ENCODE results near the gene LAMB3.
A peak's percentile ranks its signal among the peaks of the same experiment; 100 is the strongest.

LAMB3 gene

DNA sequence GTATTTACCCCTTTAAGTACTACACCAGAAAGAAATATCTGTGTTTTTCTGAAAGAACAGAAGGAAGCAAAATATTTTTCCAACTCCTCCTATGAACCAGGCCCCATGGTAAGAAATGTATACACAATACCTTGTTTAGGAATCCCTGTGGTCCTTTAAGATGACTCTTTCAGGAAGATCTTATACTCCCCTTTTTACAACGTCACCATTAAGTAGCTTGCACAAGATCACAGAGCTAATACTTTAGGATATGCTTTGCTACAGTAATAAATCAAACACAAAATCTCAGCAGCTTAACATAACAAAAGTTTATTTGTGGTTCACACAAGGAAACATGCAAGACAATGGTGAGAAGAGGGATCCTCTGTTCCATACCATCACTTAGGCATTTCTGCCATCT is 8.8 kb upstream of the LAMB3 start:
- no peak for DNase-seq (ENCODE audit: low read depth)

GRCh38 chr1:209659909-209660308 is 7.7 kb upstream of the LAMB3 start:
- DNase-seq (ENCODE audit: low read depth): no peak

DNA sequence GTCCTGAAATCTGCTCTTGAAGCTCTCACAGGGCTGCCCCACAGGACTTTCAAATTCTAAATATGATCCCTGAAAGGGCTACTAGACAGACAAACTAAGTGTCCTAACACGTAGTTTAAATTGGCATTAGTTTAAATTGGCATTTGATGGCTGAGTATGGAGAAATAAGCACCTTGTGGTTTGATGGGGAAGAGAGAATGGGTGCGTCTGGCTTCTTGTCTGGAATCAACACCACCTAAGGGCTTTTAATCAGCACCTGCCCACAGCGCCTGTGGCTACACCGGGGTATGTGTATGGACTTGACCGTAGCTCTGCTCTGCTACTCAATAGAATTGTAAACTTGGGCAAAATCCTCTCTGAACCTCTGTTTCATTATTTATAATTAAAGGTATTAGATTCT is 5.7 kb upstream of the LAMB3 start:
- no peak for DNase-seq (ENCODE audit: low read depth)

GRCh38 chr1:209657140-209657879 is 5.1 kb upstream of the LAMB3 start:
- DNase-seq (ENCODE audit: low read depth): no peak

- DNase-seq (ENCODE audit: low read depth): no peak
Observed at GRCh38 chr1:209655411-209656231, 3.4 kb upstream of the LAMB3 start.

DNA sequence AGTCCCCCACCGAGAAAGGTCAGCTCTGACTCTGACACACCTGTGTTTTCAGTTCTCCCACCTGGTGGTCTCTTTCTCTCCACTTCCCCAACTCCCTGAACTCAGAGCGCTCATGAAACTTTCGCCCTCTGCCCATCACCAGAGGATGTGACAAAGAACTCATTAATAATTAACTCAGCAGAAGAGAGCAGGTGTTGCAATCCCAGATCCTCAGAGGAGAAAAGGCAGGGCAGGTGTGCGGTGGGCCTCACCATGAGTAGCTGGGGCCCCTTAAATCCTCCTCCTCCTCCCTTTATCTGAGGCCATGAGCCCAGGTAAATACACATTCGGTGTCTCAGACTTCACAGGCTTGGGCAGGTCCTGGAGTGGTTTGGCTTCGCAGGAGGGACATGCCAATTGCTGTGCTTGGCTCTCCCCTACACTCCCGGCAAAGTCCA is 1.7 kb upstream of the LAMB3 start:
- no peak for DNase-seq (ENCODE audit: low read depth)

- DNase-seq (ENCODE audit: low read depth): no peak
Observed at GRCh38 chr1:209652873-209653401, 712 bp upstream of the LAMB3 start.

DNA sequence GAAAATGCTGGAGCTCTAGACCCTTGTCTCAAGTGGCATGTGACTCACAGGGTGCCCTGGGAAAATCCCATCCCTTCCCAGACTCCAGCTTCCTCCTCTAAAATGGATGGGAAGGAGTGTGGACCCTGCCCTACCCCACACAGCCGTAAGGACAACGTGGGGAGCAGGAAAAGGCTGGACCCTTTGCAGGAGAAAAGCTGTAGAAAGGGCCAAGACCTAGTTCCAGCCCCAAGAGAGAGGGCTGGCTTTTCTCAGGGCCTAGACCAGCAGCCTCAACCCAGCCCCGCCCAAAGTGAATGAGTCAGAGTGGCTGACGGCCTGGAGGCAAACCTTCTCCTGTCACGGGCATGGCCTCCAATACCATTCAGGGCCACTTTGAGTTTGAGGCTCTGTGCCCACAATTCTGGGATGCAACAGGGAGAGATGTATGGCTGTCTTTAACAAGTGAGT is 1.1 kb downstream of the LAMB3 start:
- DNase-seq (ENCODE audit: low read depth): peak; percentile 7

GRCh38 chr1:209650454-209650853 is 1.8 kb downstream of the LAMB3 start:
- DNase-seq (ENCODE audit: low read depth): no peak

DNA sequence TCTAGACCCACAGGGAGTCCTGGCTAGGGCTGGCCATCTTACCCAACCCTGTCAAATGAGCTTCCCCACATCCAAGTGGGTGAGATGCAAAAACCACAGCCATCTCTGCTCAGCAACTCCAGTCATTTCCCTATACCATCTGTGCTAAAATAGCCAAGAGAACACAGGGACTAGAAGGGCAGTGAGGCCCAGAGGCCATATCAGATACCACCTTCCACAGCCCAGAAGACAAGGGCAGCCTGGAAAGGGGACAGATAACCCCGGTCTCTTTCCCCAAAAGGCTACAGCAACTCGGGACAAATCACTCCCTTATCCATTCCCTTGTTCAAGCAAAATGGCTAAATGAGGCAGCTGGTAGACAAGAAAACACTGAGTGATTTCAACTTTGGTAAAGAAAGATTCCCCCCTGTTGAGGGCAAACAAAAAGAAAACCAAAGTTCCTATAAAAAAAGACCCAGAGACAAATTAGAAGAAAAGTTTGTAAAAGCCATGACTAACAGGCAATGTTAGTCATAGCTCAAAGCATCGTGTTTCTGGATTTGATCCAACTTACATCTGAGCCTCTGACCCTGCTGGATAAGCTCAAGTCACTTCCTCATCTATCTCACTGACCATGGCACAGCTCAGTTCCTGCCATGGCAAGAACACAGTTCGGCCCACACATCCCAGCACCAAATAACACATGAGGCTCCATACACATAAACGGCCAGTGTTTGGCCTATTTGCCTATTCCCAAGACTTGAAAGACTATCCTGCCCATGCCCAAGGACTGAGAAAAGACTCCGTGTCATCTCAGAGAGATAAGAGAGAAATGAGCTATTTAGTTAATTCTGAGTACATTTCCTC is 3.1 kb downstream of the LAMB3 start:
- no peak for DNase-seq (ENCODE audit: low read depth)

GRCh38 chr1:209648346-209648745 is 3.9 kb downstream of the LAMB3 start:
- no peak for DNase-seq (ENCODE audit: low read depth)

GRCh38 chr1:209647156-209647555 is 5.1 kb downstream of the LAMB3 start:
- DNase-seq (ENCODE audit: low read depth): no peak

DNA sequence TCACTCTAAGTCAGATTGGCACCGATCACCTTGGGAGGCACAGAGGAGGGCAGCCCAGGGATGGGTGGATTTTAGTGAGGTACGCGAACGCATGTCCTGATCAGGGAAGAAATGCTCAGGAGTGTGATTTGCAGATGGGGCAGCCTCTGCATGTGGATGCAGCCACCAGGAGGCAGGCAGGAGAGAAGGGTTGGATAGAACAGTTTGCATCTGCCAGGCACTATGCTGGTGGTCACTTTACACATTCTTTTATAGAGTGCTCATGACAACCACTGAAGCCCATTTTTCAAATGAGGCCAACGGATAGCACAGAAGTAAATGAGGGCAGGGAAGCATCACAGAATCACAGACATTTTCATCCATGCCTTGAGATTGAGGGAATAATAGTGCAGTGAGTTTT is 5.7 kb downstream of the LAMB3 start:
- DNase-seq (ENCODE audit: low read depth): no peak

DNA sequence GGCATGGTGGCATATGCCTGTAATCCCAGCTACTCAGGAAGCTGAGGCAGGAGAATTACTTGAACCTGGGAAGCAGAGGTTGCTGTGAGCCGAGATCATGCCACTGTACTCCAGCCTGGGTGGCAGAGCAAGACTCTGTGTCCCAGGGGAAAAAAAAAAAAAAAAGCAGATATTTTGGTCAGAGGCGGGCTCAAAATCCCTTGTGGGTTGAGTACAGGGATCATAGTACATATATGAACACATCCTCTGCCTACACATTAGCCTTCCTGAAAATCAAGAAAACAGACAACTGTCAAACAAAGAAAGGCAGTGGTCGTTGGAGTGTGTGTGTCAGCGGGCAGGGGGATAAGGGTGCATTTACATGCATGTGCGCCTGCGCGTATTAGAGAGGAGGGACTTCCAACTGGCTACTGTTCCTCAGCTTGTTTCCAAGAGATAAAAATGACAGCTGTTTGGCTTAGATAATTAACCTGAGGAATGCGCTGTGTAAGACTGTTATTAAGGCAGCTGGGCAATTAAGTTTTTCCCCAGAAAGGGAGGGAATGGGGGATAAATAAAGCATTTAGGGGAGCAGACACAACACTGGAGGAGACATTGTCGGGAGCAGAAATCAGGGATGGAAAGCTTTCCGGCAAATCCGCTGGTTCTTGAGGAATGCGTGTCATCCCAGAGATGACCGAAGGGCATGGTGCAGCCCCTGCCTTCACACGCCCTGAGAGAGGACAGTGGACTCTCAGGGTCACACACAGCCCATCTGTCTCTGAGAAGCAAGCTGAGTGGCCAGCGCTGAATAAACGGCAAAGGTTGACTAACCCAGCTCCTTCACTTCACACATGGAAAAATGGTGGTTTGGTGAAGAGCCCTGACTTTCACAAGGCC is 6.4 kb downstream of the LAMB3 start:
- no peak for DNase-seq (ENCODE audit: low read depth)

DNA sequence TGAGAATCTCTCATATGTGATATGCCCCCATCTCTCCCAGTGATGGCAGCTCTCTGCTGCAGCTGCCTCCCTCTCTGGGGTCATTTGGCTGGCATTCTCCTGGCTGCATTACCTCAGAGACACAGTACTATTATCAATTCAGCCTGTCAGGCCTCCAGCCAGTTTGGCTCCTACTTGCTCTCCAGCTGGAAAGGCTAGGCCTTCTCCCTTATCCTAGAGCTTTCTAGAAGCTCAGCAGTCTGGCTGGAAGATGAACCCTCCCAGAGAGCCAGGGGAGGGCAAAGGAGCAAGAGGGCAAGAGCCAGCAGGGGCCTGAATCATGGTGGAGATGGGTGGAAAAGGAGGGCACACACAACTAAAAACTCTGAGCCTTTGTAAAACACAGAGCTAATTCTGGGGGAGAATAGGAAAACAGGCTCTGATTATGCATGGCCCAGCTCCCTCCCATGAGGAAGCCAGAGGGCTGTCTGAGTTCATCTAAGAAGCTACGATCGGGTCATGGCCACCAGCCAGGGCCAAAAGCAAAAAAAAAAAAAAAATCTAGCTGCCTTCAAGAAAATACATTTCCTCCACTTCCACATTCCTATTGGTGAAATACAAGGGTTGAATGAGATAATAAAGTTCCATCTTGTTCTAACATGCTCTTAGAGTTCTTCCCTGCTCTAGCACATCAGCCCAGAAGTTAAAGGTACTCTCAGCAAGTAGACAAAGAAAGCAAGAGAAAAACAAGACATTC is 8.8 kb downstream of the LAMB3 start:
- DNase-seq (ENCODE audit: low read depth): no peak

GRCh38 chr1:209642816-209643215 is 9.4 kb downstream of the LAMB3 start:
- no peak for DNase-seq (ENCODE audit: low read depth)

DNA sequence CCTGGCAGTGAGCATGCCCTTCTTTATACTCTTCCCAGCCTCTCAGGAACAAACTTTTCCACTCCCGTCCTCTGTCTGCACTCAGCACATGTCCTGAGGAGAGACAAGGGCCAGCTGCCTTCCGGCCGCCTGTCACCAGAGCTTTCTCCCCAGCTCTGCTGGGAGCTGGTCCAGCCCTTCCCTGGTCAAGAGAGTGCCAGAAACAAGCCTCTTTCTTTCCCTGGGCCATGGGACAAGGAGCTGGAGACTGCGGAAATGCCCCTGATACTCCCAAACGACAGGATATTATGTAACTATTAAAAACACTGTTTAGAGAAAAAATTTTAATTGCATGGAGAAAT is 10.4 kb downstream of the LAMB3 start:
- no peak for DNase-seq (ENCODE audit: low read depth)

DNA sequence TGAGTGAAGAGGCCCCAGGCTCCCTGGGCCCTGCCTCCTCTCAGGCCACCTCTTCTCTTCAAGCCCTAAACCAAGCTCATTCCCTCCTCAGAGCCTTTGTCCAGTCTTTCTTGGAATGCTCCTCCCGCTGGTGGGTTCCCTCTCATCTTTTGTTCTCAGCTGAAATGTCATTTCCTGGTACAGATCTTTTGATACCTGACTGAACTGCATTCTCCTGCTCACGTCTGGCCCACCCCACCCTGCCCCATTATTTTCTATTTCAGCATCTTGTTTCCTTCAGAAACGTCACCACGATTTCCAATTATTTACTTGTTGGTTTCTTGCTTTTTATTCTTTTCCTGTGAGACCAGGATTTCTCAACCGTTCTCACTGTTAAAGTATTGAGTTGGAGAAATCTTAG is 16.4 kb downstream of the LAMB3 start:
- DNase-seq (ENCODE audit: low read depth): no peak

DNA sequence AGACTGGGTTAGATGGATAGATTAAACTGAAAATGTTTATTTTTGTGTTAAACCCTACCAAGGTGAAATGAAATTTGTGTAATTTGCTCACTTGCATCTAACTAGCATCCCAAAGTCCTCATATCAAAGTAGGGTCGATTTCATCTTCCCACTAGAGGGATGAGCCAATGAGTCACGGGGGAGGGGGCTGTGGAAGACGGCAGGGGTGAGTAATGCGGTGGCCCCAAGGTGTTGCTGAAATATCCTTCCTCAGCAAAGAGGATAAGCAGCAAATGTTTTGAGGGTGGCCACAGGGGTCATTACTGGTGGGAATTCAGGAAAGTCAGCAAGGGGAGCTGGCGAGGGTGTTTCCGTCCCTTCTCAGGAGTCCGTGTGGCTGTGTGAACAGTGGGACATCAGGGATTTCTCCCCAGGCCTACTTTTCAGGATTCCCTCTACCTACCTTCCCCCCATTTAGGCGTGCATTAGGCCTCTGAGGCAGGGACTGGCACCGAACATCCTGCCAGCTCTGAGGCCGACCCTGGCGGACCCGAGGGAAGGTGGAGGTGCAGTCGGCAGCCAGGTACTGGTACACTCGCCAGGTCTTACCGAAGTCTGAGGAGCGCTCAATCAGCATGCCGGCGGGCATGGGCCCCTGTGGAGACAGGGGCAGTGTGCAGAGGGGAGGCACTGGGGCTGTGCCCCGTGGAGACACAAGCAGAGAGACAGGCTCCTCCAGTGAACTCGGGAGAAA is 18.1 kb downstream of the LAMB3 start:
- DNase-seq (ENCODE audit: low read depth): no peak
